Spinal cord (tissue), 10 donors: ENCODE measurements around the gene SGSM1. TPM values are rescaled to one million over a fixed set of nuclear protein-coding genes. Genes with fewer than 3 reads are reported as not detected.
"Not testable (repeated sequence)": the region's sequence is repeated elsewhere in the genome, so short reads cannot be mapped to it uniquely, and the experiment has no call there.

ENCODE experiments used
- DNase-seq, 6 donors: peaks; one replicate each; pipeline versions ENCODE4 v3.0.0 to v3.0.0-alpha.2; 2013 to 2015; ENCODE audit warnings: low spot score in 6 of 6, low read depth in 4 of 6
- H3K27ac ChIP-seq: one replicate; pipeline ENCODE4 v1.5.1; 2013; ENCODE audit warnings: low read depth, low read length, control low read depth
- H3K27me3 ChIP-seq: one replicate; pipeline ENCODE4 v1.6.1; 2013; ENCODE audit warnings: low read length; ENCODE audit not compliant: control insufficient read depth, insufficient read depth
- H3K36me3 ChIP-seq: one replicate; pipeline ENCODE4 v1.6.1; 2013; ENCODE audit warnings: low read length; ENCODE audit not compliant: control insufficient read depth, insufficient read depth
- H3K4me1 ChIP-seq: one replicate; pipeline ENCODE4 v1.6.1; 2013; ENCODE audit warnings: low read length; ENCODE audit not compliant: control insufficient read depth, insufficient read depth
- H3K4me3 ChIP-seq: one replicate; pipeline ENCODE4 v1.5.1; 2013; ENCODE audit warnings: low read depth, low read length, control low read depth
- H3K9me3 ChIP-seq: one replicate; pipeline ENCODE4 v1.6.1; 2013; ENCODE audit warnings: low read length; ENCODE audit not compliant: control insufficient read depth, insufficient read depth
- WGBS: methylation state at CpG from one replicate; pipeline ENCODE4 v1.1.5; 2013; ENCODE audit warnings: missing lambda C conversion rate; ENCODE audit not compliant: insufficient coverage; 5-methylcytosine and 5-hydroxymethylcytosine counted together
- polyA plus RNA-seq, 2 donors: library from polyadenylated mRNA; unstranded; fragments of 120-200 nt; gene quantifications; one replicate each; pipeline ENCODE4 v1.2.1, GENCODE V29; 2013; ENCODE audit not compliant: insufficient read length in 2 of 2
- total RNA-seq, 2 donors: library from RNA; depleted of rRNA in 1 of 2; stranded (reverse); fragments of 120-200 nt in 1 of 2; fragments of >200 nt in 1 of 2; gene quantifications; one replicate each; pipeline versions ENCODE4 v1.2.3 to v1.2.4, GENCODE V29; 2013 to 2014
- donor health status: healthy.

Gene SGSM1
- total and polyA plus RNA-seq, 4 donors, result 6.3 to 20.0 (median 13.4) TPM

DNA sequence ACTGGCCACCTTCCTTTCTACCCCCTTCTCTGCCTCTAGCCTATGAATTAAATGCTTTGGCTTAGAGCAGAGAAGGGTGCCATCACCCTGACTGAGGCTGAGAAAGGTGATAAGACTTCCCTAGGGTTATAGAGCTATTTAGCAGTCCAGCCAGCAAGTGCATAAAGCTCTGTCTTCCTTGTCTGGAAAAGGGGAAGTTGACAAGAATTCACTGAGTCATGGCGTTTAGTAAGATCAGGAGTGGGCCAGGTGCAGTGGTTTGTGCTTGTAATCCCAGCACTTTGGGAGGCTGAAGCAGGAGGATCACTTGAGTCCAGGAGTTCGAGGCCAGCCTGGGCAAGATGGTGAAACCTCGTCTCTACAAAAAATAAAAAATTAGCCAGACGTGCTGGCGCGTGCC, 77.4 kb downstream of the SGSM1 start:
- WGBS, result 100% methylated on average over 3 of the region's 6 CpGs

GRCh38 chr22:24887260-24887659, 81.2 kb downstream of the SGSM1 start:
- Histone ChIP-seq H3K36me3 (peaks cover 63% of the 10 kb centered on the region), H3K4me3 (no peak overlapping the region), H3K27me3 (no peaks in the 10 kb centered on the region), H3K4me1 (no peaks in the 10 kb centered on the region), H3K9me3 (no peaks in the 10 kb centered on the region), H3K27ac (no peak overlapping the region)
- 88% methylated on average over 1 of the region's 2 CpGs for WGBS
- DNase-seq, result no peak

More for the DNA sequence above, 77.4 kb downstream of the SGSM1 start:
- Histone ChIP-seq H3K27me3 (no peaks in the 10 kb centered on the region), H3K4me1 (no peaks in the 10 kb centered on the region), H3K36me3 (peaks cover 52% of the 10 kb centered on the region), H3K4me3 (no peak overlapping the region), H3K27ac (no peak overlapping the region), H3K9me3 (no peaks in the 10 kb centered on the region)
- no peak for DNase-seq

DNA sequence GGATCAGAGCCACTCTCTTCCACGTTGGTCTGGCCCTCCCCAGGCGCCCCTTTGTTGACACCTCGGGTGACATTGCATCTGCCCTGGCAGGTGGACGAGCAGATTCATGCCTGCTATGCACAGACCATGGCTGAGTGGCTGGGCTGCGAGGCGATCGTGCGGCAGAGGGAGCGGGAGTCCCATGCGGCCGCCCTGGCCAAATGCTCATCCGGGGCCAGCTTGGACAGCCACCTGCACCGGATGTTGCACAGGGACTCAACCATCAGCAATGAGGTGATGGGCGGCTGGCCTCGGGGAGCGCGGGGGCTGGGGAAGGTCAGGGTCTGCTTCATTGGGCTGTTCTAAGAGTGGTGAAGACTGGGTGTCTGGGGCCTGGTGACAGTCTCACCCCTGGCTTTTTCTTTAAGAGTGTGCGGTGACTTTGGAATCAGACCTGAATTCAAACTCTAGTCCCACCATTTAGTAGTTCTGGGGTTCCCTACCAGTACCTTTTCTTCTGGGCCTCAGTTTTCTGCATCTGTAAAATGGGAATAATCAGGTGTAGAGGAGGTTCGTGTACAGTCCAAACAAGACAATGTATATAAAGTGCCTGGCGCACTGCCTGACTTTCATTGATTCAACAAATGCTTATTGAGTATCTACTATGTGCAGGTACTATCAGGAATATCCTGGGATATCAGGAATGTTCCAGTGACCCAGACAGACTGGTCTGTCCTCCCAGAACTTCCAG, 87.5 kb downstream of the SGSM1 start:
- no peaks in the 10 kb centered on the region for H3K27me3 ChIP-seq
- no peak for DNase-seq
- H3K4me1 ChIP-seq, result peaks cover 11% of the 10 kb centered on the region
- peaks cover 75% of the 10 kb centered on the region for H3K36me3 ChIP-seq
- H3K27ac ChIP-seq, result no peak overlapping the region
- 96% methylated on average over 17 of the region's 20 CpGs for WGBS
- no peaks in the 10 kb centered on the region for H3K9me3 ChIP-seq
- no peak overlapping the region for H3K4me3 ChIP-seq

DNA sequence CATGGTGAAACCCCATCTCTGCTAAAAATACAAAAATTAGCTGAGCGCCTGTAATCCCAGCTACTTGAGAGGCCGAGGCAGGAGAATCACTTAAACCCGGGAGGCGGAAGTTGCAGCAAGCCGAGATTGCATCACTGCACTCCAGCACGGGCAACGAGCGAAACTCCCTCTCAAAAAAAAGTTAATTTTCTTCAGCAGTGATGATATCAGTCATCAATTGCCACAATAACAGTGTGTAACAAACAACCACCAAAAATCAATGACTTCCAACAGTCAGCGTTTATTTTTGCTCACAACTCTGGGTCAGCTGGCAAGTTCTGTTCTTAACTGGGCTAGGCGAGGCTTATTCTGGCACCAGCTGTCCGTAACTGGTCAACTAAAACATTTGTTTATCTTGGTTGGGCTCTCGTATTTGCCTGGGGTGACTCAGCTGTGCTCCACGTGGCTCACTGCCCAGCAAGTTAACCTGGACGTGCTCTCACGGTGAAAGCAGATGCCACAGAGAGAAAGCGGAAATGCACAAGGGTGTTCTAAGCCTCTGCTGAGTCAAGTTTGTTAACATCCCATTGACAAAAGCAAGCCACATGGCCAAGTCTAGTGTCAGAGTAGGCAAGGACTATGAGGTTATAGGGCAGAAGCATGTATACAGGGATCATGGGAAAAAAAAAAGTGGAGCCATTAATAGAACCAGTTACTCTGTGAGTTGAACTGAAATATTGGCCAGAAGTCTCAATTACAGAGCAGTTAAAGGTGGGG, 88.4 kb downstream of the SGSM1 start:
- Histone ChIP-seq H3K4me3 (no peak overlapping the region), H3K27ac (peak overlapping the region; percentile 57), H3K27me3 (no peaks in the 10 kb centered on the region), H3K9me3 (no peaks in the 10 kb centered on the region), H3K4me1 (peaks cover 11% of the 10 kb centered on the region), H3K36me3 (peaks cover 73% of the 10 kb centered on the region)
- 62% methylated on average over 16 of the region's 16 CpGs for WGBS
- DNase-seq, result peak in 4 of 6 donors; percentile 6 to 67 (median 9)

DNA sequence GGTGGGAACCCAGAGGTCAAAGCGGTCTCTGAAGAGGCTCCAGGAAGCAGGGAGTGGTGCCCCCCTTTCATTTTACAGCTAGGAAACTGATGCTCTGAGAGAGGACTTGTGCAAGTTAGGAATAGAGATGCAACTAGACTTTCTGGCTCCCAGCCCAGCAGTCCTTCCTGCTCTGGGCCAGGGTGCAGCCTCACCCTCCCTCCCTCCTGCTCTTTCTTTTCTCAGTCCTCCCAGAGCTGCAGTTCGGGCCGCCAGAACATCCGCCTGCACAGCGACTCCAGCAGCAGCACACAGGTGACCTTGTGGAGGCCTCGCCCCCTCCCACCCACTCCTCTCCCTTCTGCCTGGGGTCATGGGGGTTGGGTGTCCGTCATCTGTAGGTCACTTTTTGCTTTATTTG, 89.0 kb downstream of the SGSM1 start:
- Histone ChIP-seq H3K4me1 (peaks cover 11% of the 10 kb centered on the region), H3K27me3 (no peaks in the 10 kb centered on the region), H3K27ac (peak overlapping the region; percentile 57), H3K4me3 (no peak overlapping the region), H3K36me3 (peaks cover 75% of the 10 kb centered on the region), H3K9me3 (no peaks in the 10 kb centered on the region)
- WGBS, result 30% methylated on average over 2 of the region's 7 CpGs
- DNase-seq, result peak in 4 of 6 donors; percentile 9 to 70 (median 22)

- WGBS, result no CpG with 5 or more reads among the region's 2 CpGs
- H3K4me1 ChIP-seq, result no peaks in the 10 kb centered on the region
- H3K27me3 ChIP-seq, result no peaks in the 10 kb centered on the region
- H3K36me3 ChIP-seq, result peaks cover 68% of the 10 kb centered on the region
- DNase-seq, result no peak
- H3K27ac ChIP-seq, result no peak overlapping the region
- H3K4me3 ChIP-seq, result no peak overlapping the region
- H3K9me3 ChIP-seq, result peaks cover 8% of the 10 kb centered on the region
These were observed 95.4 kb downstream of the SGSM1 start for GRCh38 chr22:24901448-24901847.

DNA sequence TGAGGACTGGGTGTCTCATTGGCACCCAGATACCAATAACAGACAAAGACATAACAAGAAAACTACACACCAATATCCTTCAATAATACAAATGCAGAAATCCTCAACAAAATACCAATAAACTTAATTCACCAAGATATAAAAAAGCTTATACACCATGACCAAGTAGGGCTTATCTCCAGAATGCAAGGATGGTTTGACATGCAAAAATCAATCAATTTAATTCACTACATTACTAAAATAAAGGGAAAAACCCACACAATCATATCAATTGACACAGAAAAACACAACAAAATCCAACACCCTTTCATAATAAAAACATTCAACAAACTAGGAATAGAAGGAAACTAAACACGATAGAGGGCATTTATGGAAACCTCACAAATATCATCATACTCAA, 99.9 kb downstream of the SGSM1 start:
- Histone ChIP-seq H3K36me3 (peaks cover 58% of the 10 kb centered on the region), H3K4me3 (no peak overlapping the region), H3K27ac (no peak overlapping the region), H3K27me3 (no peaks in the 10 kb centered on the region), H3K9me3 (peaks cover 8% of the 10 kb centered on the region), H3K4me1 (no peaks in the 10 kb centered on the region)
- peak in 1 of 6 donors; percentile 5 for DNase-seq
- no CpG with 5 or more reads among the region's 1 CpG for WGBS

DNA sequence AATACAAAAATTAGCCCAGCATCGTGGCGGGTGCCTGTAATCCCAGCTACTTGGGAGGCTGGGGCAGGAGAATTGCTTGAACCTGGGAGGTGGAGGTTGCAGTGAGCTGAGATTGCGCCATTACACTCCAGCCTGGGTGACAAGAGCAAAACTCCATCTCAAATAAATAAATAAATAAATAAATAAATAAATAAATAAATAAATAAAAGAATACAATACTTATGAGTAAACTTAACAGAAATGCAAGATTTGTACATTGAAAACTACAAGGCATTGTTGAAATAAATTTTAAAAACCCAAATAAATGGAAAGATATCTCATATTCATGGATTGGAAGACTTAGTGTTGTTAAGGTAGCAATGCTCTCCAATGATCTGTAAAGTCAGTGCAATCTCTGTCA, 101.1 kb downstream of the SGSM1 start:
- DNase-seq, H3K4me1 ChIP-seq, H3K9me3 ChIP-seq, H3K4me3 ChIP-seq, H3K27ac ChIP-seq, H3K27me3 ChIP-seq: not testable (repeated sequence)
- H3K36me3 ChIP-seq, result peaks cover 68% of the 10 kb centered on the region
- WGBS, result no CpG with 5 or more reads among the region's 3 CpGs

GRCh38 chr22:24920029-24920428, 114.0 kb downstream of the SGSM1 start:
- no peak for DNase-seq
- Histone ChIP-seq H3K4me1 (no peaks in the 10 kb centered on the region), H3K27ac (no peak overlapping the region), H3K36me3 (peaks cover 47% of the 10 kb centered on the region), H3K27me3 (no peaks in the 10 kb centered on the region), H3K9me3 (no peaks in the 10 kb centered on the region), H3K4me3 (no peak overlapping the region)
- WGBS, result 92% methylated on average over 3 of the region's 4 CpGs
